Peyer's patch (tissue), 4 donors: Measurements from ENCODE around the gene ABI3.
"Not testable (repeated sequence)": the region's sequence is repeated elsewhere in the genome, so short reads cannot be mapped to it uniquely, and the experiment has no call there.

Experiments used
- CTCF ChIP-seq, 6 experiments: fragments of 450-650 bp in 4 of 6; fragments of 200-600 bp in 2 of 6; sonication (generic) in 1 of 6; IDR thresholded peaks; one replicate each; pipeline ENCODE4 v1.5.1; 2017 to 2019; ENCODE audit warnings: antibody characterized with exemption in 6 of 6, mild to moderate bottlenecking in 3 of 6, moderate library complexity in 1 of 6
- POLR2A ChIP-seq, 2 donors: fragments of 450-650 bp; IDR thresholded peaks; one replicate each; pipeline ENCODE4 v1.5.1; 2017; ENCODE audit warnings: antibody characterized with exemption in 2 of 2, mild to moderate bottlenecking in 2 of 2, moderate library complexity in 2 of 2

DNA sequence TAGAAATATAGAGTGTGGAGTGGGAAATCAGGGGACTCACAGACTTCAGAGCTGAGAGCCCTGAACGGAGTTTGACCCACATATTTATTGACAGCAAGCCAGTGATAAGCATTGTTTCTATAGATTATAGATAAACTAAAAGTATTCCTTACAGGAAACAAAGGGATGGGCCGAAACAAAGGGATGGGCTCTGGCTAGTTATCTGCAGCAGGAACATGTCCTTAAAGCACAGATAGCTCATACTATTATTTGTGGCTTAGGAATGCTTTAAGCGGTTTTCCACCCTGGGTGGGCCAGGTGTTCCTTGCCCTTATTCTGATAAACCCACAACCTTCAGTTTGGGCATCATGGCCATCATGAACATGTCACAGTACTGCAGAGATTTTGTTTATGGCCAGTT, 39.8 kb upstream of the ABI3 start:
- not testable (repeated sequence) for TF ChIP-seq POLR2A, CTCF (IDR thresholded peaks at IDR 0.05)
